IPS-11a (cell line): Measurements from ENCODE around the gene SLC37A3.
A peak's percentile ranks its signal among the peaks of the same experiment; 100 is the strongest.
"Not testable (repeated sequence)": the region's sequence is repeated elsewhere in the genome, so short reads cannot be mapped to it uniquely, and the experiment has no call there.

Experiments used
- H3K4me3 ChIP-seq: one replicate; pipeline ENCODE4 v1.5.1; 2013; ENCODE audit warnings: low read depth, low read length, control low read depth

Gene SLC37A3

DNA sequence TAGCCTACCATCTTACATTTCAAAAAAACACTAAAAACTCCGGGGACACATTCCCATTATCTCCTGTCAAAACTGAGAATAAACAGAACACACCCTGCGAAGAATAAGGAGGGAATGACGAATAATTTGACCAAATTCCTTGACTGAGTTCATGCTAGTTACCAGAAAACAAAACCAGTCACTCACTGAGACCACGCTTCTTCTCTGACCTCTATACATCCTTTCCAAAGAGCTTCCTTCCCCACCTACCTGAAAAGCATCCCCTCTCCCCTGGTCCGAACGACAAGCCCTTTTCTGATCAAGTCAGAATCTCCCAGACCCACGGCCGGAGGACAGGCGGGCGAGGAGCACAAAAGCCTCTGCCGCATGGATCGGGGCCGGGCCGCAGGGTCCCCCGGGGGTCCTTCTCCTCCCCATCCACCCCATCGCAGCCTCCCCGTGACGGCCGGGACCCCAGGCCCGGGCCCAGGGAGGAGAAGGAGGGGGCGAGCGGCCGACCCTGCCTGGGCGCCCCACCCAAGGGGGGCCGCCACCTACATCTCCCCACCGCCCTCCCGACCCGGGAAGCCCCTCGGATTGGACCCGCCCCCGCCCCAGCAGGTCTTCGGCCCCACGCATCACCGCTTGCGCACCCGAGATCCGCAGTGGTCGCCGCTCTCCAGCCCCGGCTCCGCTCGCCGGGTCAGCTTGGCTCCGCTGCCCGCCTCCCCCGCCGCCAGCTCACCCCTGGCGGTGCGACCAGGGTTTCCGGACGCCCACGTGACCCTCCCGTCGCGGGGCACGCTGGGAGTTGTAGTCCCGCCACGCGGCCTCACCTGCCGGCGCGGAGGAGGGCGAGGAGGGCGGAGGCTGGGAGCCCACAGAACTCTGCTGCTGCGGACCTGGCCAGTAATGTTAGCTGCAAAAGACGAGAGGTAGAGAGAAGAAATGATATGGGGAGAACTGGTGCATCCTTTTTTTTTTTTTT, at the start of gene SLC37A3:
TSS of gene SLC37A3 (minus strand) at position 747 of the 967 bp plus-strand sequence. CDS start 16,004 bp downstream, outside the sequence.
- peak within 1 kb of the TSS; percentile 89 for H3K4me3 ChIP-seq

DNA sequence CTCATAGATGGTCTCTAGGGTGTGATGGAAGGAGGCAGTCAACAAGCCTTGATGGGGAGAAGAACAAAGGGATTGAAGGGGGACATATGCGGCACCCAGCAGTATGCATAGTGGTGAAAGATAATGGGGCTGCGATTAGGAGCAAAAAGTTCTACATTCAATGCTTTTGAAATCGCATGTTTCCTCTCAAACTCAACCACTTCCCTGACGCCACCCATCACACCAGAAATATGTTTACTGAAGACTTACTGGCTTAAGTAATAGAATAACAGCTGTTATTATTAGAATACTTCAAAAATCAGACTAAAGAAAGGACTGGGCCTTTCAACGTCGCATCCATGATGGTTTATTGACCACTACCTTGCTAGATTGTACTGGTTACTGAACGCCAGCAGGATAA, 49.5 kb upstream of the SLC37A3 start:
- no peak overlapping the region for H3K4me3 ChIP-seq

DNA sequence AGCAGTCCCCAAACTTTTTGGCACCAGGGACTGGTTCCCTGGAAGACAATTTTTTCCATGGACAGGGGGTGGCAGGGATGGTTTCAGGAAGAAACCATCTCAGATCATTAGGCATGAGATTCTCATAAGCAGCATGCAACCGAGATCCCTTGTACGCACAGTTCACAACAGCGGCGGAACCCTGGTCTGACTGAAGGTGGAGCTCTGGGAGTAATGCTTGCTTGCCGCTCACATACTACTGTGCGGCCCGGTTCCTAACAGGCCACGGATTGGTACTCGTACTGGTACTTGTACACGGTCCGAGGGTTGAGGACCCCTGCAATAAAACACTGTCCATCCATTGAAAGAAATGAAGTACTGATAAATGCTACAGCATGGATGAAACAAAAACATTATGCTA, 48.1 kb upstream of the SLC37A3 start:
- H3K4me3 ChIP-seq: no peak overlapping the region

- no peak overlapping the region for H3K4me3 ChIP-seq
Measured at GRCh38 chr7:140441519-140441918, 43.2 kb upstream of the SLC37A3 start.

DNA sequence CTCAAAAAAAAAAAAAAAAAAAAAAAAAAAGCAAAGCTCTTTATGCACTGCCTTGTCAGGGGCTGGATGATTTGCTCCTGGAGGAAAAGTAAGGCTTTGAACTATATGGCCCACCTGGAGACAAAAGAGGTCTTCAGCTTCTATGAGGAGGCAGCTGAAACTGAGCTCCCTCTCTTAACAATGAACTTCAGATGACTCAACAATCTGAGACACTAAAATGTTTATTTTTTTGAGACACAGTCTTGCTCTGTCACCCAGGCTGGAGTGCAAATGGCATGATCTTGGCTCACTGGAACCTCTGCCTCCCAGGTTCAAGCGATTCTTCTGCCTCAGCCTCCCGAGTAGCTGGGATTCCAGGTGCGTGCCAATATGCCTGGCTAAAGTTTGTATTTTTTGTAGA, 42.3 kb upstream of the SLC37A3 start:
- H3K4me3 ChIP-seq: no peak overlapping the region

GRCh38 chr7:140439359-140439758, 41.0 kb upstream of the SLC37A3 start:
- no peak overlapping the region for H3K4me3 ChIP-seq

GRCh38 chr7:140435252-140435895, 37.0 kb upstream of the SLC37A3 start:
- no peak overlapping the region for H3K4me3 ChIP-seq

- no peak overlapping the region for H3K4me3 ChIP-seq
Measured at GRCh38 chr7:140433396-140433795, 35.1 kb upstream of the SLC37A3 start.

- no peak overlapping the region for H3K4me3 ChIP-seq
Measured at GRCh38 chr7:140426130-140426529, 27.8 kb upstream of the SLC37A3 start.

DNA sequence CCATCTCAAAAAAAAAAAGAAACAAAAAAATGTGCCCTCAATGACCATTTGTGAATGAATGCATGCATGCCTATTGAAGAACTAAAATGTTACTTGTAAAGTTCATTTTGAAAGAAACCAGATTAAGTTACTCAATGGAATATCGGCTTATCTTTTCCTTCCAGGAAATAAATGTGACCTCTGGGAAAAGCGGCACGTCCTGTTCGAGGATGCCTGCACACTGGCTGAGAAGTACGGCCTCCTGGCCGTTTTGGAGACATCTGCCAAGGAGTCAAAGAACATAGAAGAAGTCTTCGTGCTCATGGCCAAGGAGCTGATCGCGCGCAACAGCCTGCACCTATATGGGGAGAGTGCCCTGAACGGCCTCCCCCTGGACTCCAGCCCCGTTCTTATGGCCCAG, 27.4 kb upstream of the SLC37A3 start:
- no peak overlapping the region for H3K4me3 ChIP-seq

- H3K4me3 ChIP-seq: no peak overlapping the region
Measured at GRCh38 chr7:140423501-140423900, 25.2 kb upstream of the SLC37A3 start.

DNA sequence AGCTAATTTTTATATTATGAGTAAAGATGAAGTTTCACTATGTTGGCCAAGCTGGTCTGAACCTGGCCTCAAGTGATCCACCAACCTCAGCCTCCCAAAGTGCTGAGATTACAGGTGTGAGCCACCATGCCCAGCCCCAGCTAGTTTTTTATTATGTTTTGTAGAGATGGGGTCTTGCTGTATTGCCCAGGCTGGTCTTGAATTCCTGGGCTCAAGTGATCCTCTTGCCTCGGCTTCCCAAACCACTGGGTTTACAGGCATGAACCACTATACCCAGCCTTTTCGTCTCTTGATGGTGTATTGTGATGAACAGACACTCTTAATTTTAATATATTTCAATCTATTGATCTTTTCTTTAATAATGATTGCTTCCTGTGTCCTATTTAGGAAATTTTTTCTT, 23.2 kb upstream of the SLC37A3 start:
- H3K4me3 ChIP-seq: no peak overlapping the region

DNA sequence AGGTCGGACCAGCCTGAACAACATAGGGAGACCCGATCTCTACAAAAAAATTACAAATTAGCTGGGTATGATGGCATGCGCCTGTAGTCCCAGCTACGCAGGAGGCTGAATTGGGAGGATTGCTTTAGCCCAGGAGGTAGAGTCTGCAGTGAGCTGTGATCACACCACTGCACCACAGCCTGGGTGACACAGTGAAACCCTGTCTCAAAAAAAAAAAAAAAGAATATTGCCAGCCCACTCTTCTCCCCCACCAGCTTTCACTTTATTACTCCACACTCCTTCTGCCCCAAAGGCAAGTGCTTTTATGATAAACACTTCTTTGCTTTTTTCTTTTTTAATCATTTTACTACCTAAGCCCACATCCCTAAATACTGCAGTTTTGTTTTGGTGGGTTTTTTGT, 20.3 kb upstream of the SLC37A3 start:
- no peak overlapping the region for H3K4me3 ChIP-seq

- H3K4me3 ChIP-seq: not testable (repeated sequence)
Measured at GRCh38 chr7:140418156-140418472, 19.8 kb upstream of the SLC37A3 start.

DNA sequence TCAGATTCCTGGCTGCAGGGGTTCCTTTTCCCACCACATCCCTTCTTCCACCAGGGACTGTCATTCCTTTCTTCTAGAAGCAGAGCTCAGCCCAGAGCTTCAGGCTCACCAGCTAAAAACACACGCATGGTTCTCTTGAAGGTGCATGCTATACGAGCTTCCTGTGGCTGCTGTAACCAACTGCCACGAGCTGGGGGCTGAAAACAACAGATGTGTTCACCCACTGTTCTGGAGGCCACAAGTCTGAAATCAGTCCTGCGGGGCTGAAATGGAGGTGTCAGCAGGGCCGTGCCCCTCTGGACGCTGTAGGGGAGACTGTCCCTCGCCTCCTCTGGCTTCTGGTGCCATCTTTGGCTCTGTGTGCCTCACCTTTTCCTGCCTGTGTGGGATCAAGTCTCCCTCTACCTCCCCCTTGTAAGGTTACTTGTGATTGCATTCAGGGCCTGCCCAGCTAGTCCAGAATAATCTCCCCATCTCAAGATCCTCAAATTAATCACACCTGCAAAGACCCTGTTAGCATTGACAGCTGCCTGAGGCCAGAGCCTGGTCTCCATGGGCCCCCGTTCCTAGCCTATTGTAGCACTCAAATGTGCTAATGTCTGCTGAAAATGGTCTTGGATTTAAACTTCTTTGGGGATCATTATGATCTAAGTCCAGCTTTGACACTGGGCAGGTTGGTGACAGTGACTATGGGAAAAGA, 19.3 kb upstream of the SLC37A3 start:
- H3K4me3 ChIP-seq: no peak overlapping the region

DNA sequence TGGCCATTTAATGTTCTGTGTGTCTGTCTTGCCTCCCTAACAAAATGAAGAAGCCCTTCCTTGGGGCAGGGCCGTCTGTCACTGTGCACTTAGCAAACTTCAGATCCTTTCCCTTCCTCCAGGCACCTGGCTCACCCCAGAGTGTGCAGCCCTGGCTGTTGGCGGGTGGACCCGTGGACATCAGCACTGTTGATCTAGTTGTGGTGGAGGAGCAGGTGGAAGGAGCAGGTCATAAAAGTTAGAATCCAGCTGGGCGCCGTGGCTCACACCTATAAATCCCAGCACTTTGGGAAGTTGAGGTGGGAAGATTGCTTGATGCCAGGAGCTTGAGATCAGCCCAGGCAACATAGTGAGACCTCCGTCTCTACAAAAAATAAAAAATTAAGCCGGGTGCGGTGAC, 18.2 kb upstream of the SLC37A3 start:
- H3K4me3 ChIP-seq: no peak overlapping the region

DNA sequence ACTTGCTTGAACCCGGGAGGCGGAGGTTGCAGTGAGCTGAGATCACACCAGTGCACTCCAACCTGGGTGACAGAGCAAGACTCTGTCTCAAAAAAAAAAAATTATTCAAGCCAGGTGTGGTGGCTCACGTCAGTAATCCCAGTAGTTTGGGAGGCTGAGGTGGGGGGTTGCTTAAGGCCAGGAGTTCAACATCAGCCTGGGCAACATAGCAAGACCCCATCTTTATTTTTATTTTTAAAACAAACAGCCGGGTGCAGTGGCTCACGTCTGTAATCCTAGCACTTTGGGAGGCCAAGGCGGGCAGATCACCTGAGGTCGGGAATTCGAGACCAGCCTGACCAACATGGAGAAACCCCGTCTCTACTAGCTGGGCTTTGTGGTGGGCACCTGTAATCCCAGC, 17.5 kb upstream of the SLC37A3 start:
- not testable (repeated sequence) for H3K4me3 ChIP-seq

DNA sequence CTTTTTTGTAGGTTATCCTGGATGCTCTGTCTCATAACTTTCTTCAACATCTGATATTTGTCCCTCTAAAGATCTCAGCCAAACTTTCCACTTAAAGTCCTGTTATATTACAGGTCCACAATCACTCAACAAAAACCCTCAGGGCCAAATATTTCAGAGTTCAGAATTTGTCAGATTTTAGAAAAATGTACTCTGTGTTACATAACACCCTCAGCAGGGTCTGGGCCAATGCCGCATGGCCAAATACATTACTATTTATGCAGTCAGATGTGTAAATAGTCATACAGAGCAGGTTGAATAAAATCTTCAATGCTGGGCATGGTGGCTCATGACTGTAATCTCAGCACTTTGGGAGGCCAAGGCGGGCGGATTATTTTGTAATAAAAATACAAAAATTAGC, 17.0 kb upstream of the SLC37A3 start:
- no peak overlapping the region for H3K4me3 ChIP-seq

GRCh38 chr7:140404565-140405065, 6.3 kb upstream of the SLC37A3 start:
- H3K4me3 ChIP-seq: peak overlapping the region; percentile 70

- peak within 1 kb of the TSS; percentile 70 for H3K4me3 ChIP-seq
Measured at GRCh38 chr7:140403878-140404564, 5.7 kb upstream of the SLC37A3 start, which contains the start of gene RAB19. TSS of gene RAB19 (plus strand) at chr7:140404058. CDS start at chr7:140407647, 3,589 bp downstream.
